IPS-15b (cell line): ENCODE data around the gene PPP1R36.
"Not testable (repeated sequence)": the region's sequence is repeated elsewhere in the genome, so short reads cannot be mapped to it uniquely, and the experiment has no call there.

Experiments used
- H3K27me3 ChIP-seq: one replicate; pipeline ENCODE4 v1.6.1; 2013; ENCODE audit warnings: low read length; ENCODE audit not compliant: control insufficient read depth, insufficient read depth
- H3K36me3 ChIP-seq: one replicate; pipeline ENCODE4 v1.6.1; 2013; ENCODE audit warnings: low read length; ENCODE audit not compliant: control insufficient read depth, insufficient read depth
- H3K4me1 ChIP-seq: one replicate; pipeline ENCODE4 v1.6.1; 2013; ENCODE audit warnings: mild to moderate bottlenecking, low read length; ENCODE audit not compliant: control insufficient read depth, insufficient read depth
- H3K4me3 ChIP-seq: one replicate; pipeline ENCODE4 v1.5.1; 2013; ENCODE audit warnings: low read depth, low read length
- H3K9ac ChIP-seq: one replicate; pipeline ENCODE4 v1.6.1; 2013; ENCODE audit warnings: low read depth, mild to moderate bottlenecking, low read length
- H3K9me3 ChIP-seq: one replicate; pipeline ENCODE4 v1.6.1; 2013; ENCODE audit warnings: mild to moderate bottlenecking, low read length; ENCODE audit not compliant: control insufficient read depth, insufficient read depth

The PPP1R36 gene

GRCh38 chr14:64625386-64626232 lies 75.8 kb downstream of the PPP1R36 start:
- Histone ChIP-seq H3K9ac (no peak overlapping the region), H3K9me3 (no peaks in the 10 kb centered on the region), H3K4me3 (no peak overlapping the region), H3K36me3 (no peaks in the 10 kb centered on the region), H3K27me3 (no peaks in the 10 kb centered on the region), H3K4me1 (peaks cover 7% of the 10 kb centered on the region)

- Histone ChIP-seq H3K4me3 (no peak overlapping the region), H3K9me3 (no peaks in the 10 kb centered on the region), H3K4me1 (peaks cover 7% of the 10 kb centered on the region), H3K27me3 (no peaks in the 10 kb centered on the region), H3K9ac (no peak overlapping the region), H3K36me3 (no peaks in the 10 kb centered on the region)
Measured at GRCh38 chr14:64628940-64629408, 79.2 kb downstream of the PPP1R36 start.

GRCh38 chr14:64630778-64631177 lies 81.0 kb downstream of the PPP1R36 start:
- H3K4me3 ChIP-seq, result no peak overlapping the region
- H3K36me3 ChIP-seq, result no peaks in the 10 kb centered on the region
- no peaks in the 10 kb centered on the region for H3K27me3 ChIP-seq
- peaks cover 2% of the 10 kb centered on the region for H3K4me1 ChIP-seq
- no peak overlapping the region for H3K9ac ChIP-seq
- no peaks in the 10 kb centered on the region for H3K9me3 ChIP-seq

- H3K27me3 ChIP-seq, H3K4me3 ChIP-seq, H3K9me3 ChIP-seq, H3K4me1 ChIP-seq, H3K36me3 ChIP-seq, H3K9ac ChIP-seq: not testable (repeated sequence)
Measured at GRCh38 chr14:64631222-64631621, 81.5 kb downstream of the PPP1R36 start.

GRCh38 chr14:64632056-64632455 lies 82.3 kb downstream of the PPP1R36 start:
- no peak overlapping the region for H3K9ac ChIP-seq
- no peaks in the 10 kb centered on the region for H3K27me3 ChIP-seq
- no peaks in the 10 kb centered on the region for H3K36me3 ChIP-seq
- no peaks in the 10 kb centered on the region for H3K9me3 ChIP-seq
- H3K4me3 ChIP-seq, result no peak overlapping the region
- H3K4me1 ChIP-seq, result peaks cover 2% of the 10 kb centered on the region

- no peak overlapping the region for H3K4me3 ChIP-seq
- H3K9ac ChIP-seq, result no peak overlapping the region
- no peaks in the 10 kb centered on the region for H3K9me3 ChIP-seq
- no peaks in the 10 kb centered on the region for H3K27me3 ChIP-seq
- H3K36me3 ChIP-seq, result no peaks in the 10 kb centered on the region
- H3K4me1 ChIP-seq, result no peaks in the 10 kb centered on the region
Measured at GRCh38 chr14:64634558-64634957, 84.8 kb downstream of the PPP1R36 start.

- Histone ChIP-seq H3K9me3 (no peaks in the 10 kb centered on the region), H3K9ac (no peak overlapping the region), H3K4me1 (no peaks in the 10 kb centered on the region), H3K36me3 (no peaks in the 10 kb centered on the region), H3K4me3 (no peak overlapping the region), H3K27me3 (no peaks in the 10 kb centered on the region)
Measured at GRCh38 chr14:64636208-64636979, 86.6 kb downstream of the PPP1R36 start.

- H3K9ac ChIP-seq, result no peak overlapping the region
- H3K27me3 ChIP-seq, result no peaks in the 10 kb centered on the region
- H3K9me3 ChIP-seq, result no peaks in the 10 kb centered on the region
- no peaks in the 10 kb centered on the region for H3K4me1 ChIP-seq
- H3K4me3 ChIP-seq, result no peak overlapping the region
- H3K36me3 ChIP-seq, result no peaks in the 10 kb centered on the region
Measured at GRCh38 chr14:64636980-64637429, 87.2 kb downstream of the PPP1R36 start.

GRCh38 chr14:64637735-64638473 lies 88.1 kb downstream of the PPP1R36 start:
- H3K4me3 ChIP-seq, result no peak overlapping the region
- H3K36me3 ChIP-seq, result no peaks in the 10 kb centered on the region
- no peaks in the 10 kb centered on the region for H3K27me3 ChIP-seq
- H3K9me3 ChIP-seq, result no peaks in the 10 kb centered on the region
- no peaks in the 10 kb centered on the region for H3K4me1 ChIP-seq
- no peak overlapping the region for H3K9ac ChIP-seq

- H3K9ac ChIP-seq, result no peak overlapping the region
- no peaks in the 10 kb centered on the region for H3K36me3 ChIP-seq
- no peaks in the 10 kb centered on the region for H3K27me3 ChIP-seq
- no peak overlapping the region for H3K4me3 ChIP-seq
- no peaks in the 10 kb centered on the region for H3K4me1 ChIP-seq
- H3K9me3 ChIP-seq, result no peaks in the 10 kb centered on the region
Measured at GRCh38 chr14:64638625-64639024, 88.9 kb downstream of the PPP1R36 start.
